ENCODE measurements around the gene IL12RB2. TPM values are rescaled to one million over a fixed set of nuclear protein-coding genes. Genes with fewer than 3 reads are reported as not detected.

The IL12RB2 gene
- total RNA-seq, 1 experiment from 2014 or later = 0.22 TPM

- no peak for TF ChIP-seq ELF1 (IDR thresholded peaks at IDR 0.05; ENCODE audit: borderline replicate concordance, low read depth)
- TF ChIP-seq ATF3 (IDR thresholded peaks at IDR 0.05) = no peak
Observed at GRCh38 chr1:67383999-67384638, 76.4 kb downstream of the IL12RB2 start (continued).

GRCh38 chr1:67390041-67390887 lies 82.6 kb downstream of the IL12RB2 start:
- H2AFZ ChIP-seq (ENCODE audit: low read depth, low read length, poor library complexity, severe bottlenecking) = no peak overlapping the region
- no peaks in the 10 kb centered on the region; a peak in 1 of 4 replicates for H3K4me1 ChIP-seq (ENCODE audit: control insufficient read depth in 1 of 2, insufficient read depth in 2 of 2, low read length in 2 of 2)
- no peaks in the 10 kb centered on the region for H3K79me2 ChIP-seq (ENCODE audit: insufficient read depth, low read length)
- TF ChIP-seq ELF1 (IDR thresholded peaks at IDR 0.05; ENCODE audit: borderline replicate concordance, low read depth) = no peak
- TF ChIP-seq ZFX (IDR thresholded peaks at IDR 0.05) = no peak
- TF ChIP-seq SP1 (IDR thresholded peaks at IDR 0.05; ENCODE audit: low read depth) = no peak
- TF ChIP-seq CTCF (IDR thresholded peaks at IDR 0.05 in 2 of 3, conservative IDR thresholded peaks at IDR 0.05 in 1 of 3; ENCODE audit: borderline replicate concordance in 1 of 3, insufficient read depth in 1 of 3, low read depth in 2 of 3, low read length in 2 of 3) = no peak
- no peak for TF ChIP-seq JUND (IDR thresholded peaks at IDR 0.05)
- TF ChIP-seq SIN3A (IDR thresholded peaks at IDR 0.05; ENCODE audit: low read depth) = no peak
- TF ChIP-seq EZH2 (IDR thresholded peaks at IDR 0.05) = no peak
- TF ChIP-seq TCF7L2 (IDR thresholded peaks at IDR 0.05; ENCODE audit: borderline replicate concordance, extremely low read depth, insufficient read depth, insufficient read length) = no peak
- H3K9me3 ChIP-seq (ENCODE audit: control insufficient read depth in 1 of 2, insufficient read depth in 1 of 2, low read depth in 1 of 2, low read length in 2 of 2) = no peaks in the 10 kb centered on the region
- no peak overlapping the region for H3K27ac ChIP-seq (ENCODE audit: low read depth, low read length)
- H3K36me3 ChIP-seq (ENCODE audit: control insufficient read depth in 1 of 2, insufficient read depth in 2 of 2, low read length in 2 of 2) = no peaks in the 10 kb centered on the region; a peak in 1 of 4 replicates
- H3K9me2 ChIP-seq (ENCODE audit: insufficient read depth) = no peaks in the 10 kb centered on the region
- RAD21 ChIA-PET (ENCODE audit: low non-redundant PET in 1 of 2, low total read pairs in 2 of 2, uncharacterized antibody in 2 of 2, unreplicated experiment in 2 of 2) = no interaction called here
- no peak overlapping the region for H3K4me3 ChIP-seq (replicated peaks in 1 of 2; ENCODE audit: low read depth in 1 of 2, low read length in 2 of 2)
- ATAC-seq (no peak), DNase-seq (ENCODE audit: low read depth, low spot score) (no peak)
- H3K27me3 ChIP-seq (ENCODE audit: insufficient read depth, low read length) = no peaks in the 10 kb centered on the region
- intact Hi-C loops (cut with micrococcal nuclease) = no loop called here
- no TSS peak for BruUV-seq (replicated peaks)
- CTCF ChIA-PET = no interaction called here
- H3K4me2 ChIP-seq (ENCODE audit: low read length) = no peak overlapping the region
- POLR2A ChIA-PET = interaction anchor here (1.2 kb wide), 1 partner anchor 40 kb away, joined by 3 read pairs; the partner anchor contains the start of gene SERBP1
- H3K9ac ChIP-seq (ENCODE audit: low read length) = no peak overlapping the region
- no peaks in the 10 kb centered on the region for H4K20me1 ChIP-seq (ENCODE audit: insufficient read depth)
